ENCODE data around the gene OCEL1.
A peak's percentile ranks its signal among the peaks of the same experiment; 100 is the strongest.

The OCEL1 gene

GRCh38 chr19:17210296-17210695 lies 15.7 kb upstream of the OCEL1 start:
- no peak for DNase-seq

DNA sequence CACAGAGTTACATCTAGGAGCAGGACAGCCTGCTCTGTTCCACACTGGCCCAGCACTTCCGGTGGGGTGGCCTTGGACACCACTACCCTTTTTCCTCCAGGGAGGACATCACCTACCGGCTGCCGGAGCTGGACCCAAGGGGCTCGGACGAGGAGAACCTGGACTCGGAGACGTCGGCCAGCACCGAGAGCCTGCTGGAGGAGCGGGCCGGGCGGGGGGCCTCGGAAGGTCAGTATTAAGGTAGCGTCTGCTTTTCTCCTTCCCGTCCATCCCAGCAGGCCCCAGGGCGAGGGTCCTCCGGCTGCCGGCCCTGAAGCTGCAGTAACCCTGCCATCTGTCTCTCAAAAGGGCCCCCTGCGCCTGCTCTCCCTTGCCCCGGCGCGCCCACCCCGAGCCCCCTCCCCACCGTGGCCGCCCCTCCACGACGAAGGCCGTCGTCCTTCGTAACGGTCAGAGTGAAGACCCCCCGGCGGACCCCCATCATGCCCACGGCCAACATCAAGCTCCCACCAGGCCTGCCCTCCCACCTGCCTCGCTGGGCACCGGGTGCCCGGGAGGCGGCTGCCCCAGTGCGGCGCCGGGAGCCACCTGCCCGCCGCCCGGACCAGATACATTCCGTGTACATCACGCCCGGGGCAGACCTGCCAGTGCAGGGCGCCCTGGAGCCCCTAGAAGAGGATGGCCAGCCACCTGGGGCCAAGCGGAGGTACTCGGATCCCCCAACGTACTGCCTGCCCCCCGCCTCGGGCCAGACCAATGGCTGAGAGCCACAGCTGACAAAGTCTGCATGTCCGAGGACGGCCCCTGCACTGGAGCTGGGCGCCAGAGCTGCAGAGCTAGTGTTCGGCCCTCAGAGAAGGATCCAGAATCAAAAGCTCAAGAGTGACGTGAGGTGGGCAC lies 14.2 kb upstream of the OCEL1 start:
- no peak for DNase-seq

- no peak for DNase-seq
Measured at GRCh38 chr19:17213334-17213733, 12.7 kb upstream of the OCEL1 start.

GRCh38 chr19:17214508-17215126 lies 11.4 kb upstream of the OCEL1 start:
- DNase-seq = no peak

GRCh38 chr19:17215127-17215971 lies 10.7 kb upstream of the OCEL1 start, which contains the start of gene USE1:
Gene USE1, plus strand, starts transcription at chr19:17215357. Its CDS starts 49 bp downstream, at chr19:17215406.
- peak; percentile 84 for DNase-seq

DNA sequence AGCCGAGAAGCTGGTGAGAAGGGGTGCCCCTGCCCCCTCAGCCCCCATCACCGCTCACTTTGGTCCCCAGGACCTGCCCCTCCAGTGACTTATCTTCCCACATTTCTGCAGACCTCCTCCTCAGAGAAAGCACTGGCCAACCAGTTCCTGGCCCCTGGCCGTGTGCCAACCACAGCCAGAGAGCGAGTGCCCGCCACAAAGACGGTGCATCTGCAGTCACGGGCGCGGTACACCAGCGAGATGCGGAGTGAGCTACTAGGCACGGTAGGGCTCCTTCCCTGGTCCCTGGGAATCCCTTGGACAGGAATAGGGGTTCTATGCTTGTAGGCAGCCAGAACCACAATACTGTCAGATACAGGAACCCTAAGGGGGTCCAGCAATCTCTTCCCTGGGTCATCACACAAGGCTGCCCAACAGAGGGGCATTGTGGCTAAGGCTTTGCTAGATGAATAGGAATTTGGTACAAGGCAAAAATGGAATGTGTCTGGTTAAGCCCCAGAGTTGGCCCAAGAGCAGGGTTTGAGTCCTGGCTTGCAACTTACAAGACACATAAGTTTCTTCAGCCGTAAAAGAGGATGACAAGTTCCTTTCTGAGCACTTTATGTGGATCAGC lies 9.9 kb upstream of the OCEL1 start:
- DNase-seq = no peak

- no peak for DNase-seq
Measured at GRCh38 chr19:17219286-17219685, 6.7 kb upstream of the OCEL1 start.

DNA sequence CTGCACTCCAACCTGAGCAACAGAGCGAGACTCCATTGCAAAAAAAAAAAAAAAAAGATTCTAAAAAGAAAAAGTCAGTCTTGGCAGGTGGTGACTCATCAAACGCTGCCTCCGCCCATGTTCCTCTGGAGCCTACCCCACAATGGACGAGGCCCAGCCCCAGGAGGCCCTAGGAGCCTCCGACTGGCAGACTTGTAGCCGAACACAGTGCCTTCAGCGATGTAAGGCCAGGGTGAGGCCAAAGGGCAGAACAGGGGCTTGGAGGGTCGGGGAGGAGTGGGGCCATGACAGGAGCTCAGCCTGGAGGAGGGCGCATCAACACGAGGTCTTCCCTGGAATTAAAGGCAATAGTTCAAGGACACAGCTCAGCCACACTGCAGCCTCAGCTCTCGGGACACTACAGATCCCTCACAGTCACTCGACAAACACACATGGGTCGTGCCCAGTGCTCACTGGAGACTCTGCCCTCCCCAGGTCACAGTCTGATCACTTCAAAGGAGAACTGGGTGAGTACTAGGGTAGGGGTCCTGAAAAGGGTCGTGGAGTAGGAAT lies 5.7 kb upstream of the OCEL1 start:
- no peak for DNase-seq

- DNase-seq = no peak
Measured at GRCh38 chr19:17225053-17225452, 973 bp upstream of the OCEL1 start.

DNA sequence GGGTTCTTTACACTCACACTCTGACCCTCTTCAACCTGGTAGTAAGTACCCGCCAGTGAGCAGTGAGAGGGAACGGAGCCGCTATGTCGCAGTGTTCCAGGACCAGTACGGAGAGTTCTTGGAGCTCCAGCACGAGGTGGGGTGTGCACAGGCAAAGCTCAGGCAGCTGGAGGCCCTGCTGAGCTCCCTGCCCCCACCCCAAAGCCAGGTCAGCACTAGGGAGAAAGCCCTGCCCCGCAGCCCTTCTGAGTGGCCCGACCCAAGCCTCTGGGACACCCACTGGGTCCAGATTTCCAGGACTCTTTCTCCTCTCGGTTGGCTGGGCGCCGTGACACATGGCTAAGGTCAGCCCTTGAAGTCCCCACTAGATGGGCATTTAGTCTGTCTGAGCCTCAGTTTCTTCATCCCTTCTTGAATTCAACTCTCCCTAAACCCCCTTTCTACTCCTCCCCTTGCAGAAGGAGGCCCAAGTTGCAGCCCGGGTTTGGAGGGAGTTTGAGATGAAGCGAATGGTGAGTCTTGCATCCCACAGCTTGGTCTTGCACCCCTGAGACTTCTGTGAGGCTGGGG lies 1.9 kb downstream of the OCEL1 start:
- DNase-seq = no peak

DNA sequence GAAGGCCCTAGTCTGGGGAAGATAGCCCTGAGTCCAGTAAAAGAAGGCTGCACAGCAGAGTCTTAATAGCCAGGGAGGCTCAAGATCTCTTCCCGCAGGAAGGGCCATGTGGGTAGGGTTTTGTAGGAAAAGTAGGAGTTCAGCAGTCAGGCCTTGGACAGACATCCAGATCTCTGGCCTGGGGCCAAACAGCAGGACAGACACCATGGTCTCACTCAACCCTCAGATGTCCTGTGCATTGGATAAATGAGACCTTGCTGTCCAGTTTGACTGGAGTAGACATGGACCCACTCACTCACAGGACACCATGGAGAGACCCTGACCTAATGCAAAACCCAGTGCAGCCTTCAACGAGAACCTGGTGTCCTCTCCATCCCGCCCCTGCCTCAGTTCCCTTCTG lies 3.9 kb downstream of the OCEL1 start:
- no peak for DNase-seq

DNA sequence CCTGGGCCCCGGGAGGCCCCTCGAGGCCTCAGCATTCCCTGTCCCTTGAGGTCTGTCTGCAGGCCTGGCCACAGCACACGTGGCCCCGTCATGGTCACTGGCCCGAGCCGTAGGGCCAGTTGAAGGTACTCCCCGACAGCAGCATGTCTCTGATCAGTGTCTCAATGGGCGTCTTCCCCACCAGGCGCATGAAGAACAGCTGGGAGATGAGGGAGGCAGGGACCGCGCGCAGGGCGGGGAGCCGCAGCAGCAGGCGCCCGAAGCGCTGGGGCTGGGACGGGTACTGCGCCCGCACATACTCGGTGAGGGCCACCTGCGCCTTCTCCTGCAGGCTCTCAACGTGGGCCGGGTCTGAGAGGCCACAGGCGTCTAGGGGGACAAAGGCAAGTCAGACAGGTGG lies 6.2 kb downstream of the OCEL1 start:
- DNase-seq = no peak

- peak; percentile 45 for DNase-seq
Measured at GRCh38 chr19:17234911-17235299, 8.9 kb downstream of the OCEL1 start.

DNA sequence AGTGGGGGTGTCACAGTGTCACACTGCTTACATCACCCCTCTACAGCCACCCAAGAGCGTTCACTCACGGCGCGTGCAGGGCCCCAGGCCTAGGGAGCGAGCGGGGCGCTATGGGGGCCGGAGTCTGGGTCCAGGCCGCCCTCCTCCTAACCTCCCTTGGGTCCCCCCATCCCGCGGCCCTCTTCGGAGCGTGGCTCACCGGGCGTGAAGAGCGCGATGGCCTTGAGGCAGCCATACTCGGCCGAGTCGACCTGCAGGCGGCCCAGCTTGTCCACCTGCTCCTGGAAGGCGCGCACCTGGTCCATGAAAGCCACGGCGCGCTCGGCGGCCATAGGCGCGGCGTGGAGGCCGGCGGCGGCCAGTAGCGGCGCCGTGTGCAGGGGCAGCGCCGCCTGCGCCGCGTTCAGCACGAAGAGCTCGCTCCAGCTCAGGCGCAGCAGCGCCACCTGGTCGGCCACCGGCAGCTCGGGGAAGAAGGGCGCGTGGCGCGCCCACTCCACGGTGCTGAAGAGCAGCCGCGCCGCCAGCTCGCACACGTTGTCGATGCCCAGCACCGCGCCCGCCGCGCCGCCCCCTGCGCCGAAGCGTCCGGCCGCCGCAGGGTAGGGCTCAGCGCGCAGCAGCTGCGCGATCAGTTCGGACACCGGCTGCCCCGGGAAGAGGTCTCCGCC lies 9.4 kb downstream of the OCEL1 start:
- DNase-seq = peak; percentile 69

GRCh38 chr19:17235971-17236777 lies 10.1 kb downstream of the OCEL1 start:
- no peak for DNase-seq

- DNase-seq = no peak
Measured at GRCh38 chr19:17236811-17237543, 11.0 kb downstream of the OCEL1 start.

GRCh38 chr19:17237747-17238706 lies 12.0 kb downstream of the OCEL1 start:
- no peak for DNase-seq

DNA sequence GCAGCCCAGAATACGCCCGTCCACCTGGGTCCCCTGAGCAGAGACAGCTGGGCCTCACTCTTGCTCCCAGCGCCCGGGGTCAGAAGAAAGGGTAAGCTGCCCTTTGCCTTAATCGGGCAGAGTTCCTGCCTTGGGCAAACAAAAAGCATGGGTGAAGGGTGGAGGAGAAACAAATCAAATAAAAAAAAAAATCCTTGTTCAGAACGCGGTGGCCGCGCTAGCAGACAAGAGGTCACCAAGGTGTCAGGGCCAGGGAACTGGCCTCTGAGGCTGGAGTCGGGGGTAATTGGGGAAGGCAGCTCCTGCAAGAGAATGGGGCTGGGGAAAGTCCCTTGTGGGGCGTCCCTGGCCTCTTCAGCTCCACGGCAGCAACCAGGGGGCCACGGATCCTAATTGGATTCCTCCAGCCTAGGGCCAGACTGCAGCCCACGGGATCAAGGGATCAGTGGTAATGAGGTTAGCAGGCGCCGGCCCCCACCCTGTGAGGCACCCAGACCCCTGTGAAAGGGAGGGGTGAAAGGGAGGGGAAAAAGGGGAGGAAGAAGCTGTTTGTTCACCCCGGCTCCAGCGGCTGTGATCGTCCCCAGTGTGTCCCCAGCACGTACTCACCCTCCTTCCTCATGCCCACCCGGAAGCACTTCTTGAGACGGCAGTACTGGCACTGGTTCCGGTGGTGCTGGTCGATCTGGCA lies 14.2 kb downstream of the OCEL1 start:
- DNase-seq = no peak
